ENCODE data around the gene GJB2. TPM values are rescaled to one million over a fixed set of nuclear protein-coding genes. Genes with fewer than 3 reads are reported as not detected.

The GJB2 gene
- total RNA-seq, 1 donor from 2014 or later = not detected

- Histone ChIP-seq H3K27ac (replicated peaks) (no peak overlapping the region), H3K9me3 (replicated peaks) (no peaks in the 10 kb centered on the region), H3K4me1 (peaks cover 29% of the 10 kb centered on the region), H3K4me3 (peak overlapping the region; percentile 75), H3K27me3 (ENCODE audit: low read depth) (peaks cover 69% of the 10 kb centered on the region), H3K36me3 (no peaks in the 10 kb centered on the region)
- TF ChIP-seq CTCF (IDR thresholded peaks at IDR 0.05; ENCODE audit: borderline replicate concordance) = no peak
- intact Hi-C loops (cut with micrococcal nuclease) = no loop called here
- DNase-seq = no peak
Observed at GRCh38 chr13:20192158-20192835, 441 bp downstream of the GJB2 start.

- no peak for DNase-seq
- Histone ChIP-seq H3K4me3 (peak overlapping the region; percentile 75), H3K4me1 (peaks cover 29% of the 10 kb centered on the region), H3K27me3 (ENCODE audit: low read depth) (peaks cover 70% of the 10 kb centered on the region), H3K27ac (replicated peaks) (no peak overlapping the region), H3K36me3 (no peaks in the 10 kb centered on the region), H3K9me3 (replicated peaks) (no peaks in the 10 kb centered on the region)
- intact Hi-C loops (cut with micrococcal nuclease) = no loop called here
- no peak for TF ChIP-seq CTCF (IDR thresholded peaks at IDR 0.05; ENCODE audit: borderline replicate concordance)
Observed at GRCh38 chr13:20191311-20192157, 1.2 kb downstream of the GJB2 start.

GRCh38 chr13:20190481-20191310 lies 2.0 kb downstream of the GJB2 start:
- Histone ChIP-seq H3K4me3 (no peak overlapping the region), H3K4me1 (peaks cover 30% of the 10 kb centered on the region), H3K27ac (replicated peaks) (no peak overlapping the region), H3K36me3 (no peaks in the 10 kb centered on the region), H3K9me3 (replicated peaks) (no peaks in the 10 kb centered on the region), H3K27me3 (ENCODE audit: low read depth) (peaks cover 61% of the 10 kb centered on the region)
- no peak for DNase-seq
- TF ChIP-seq CTCF (IDR thresholded peaks at IDR 0.05; ENCODE audit: borderline replicate concordance) = no peak
- intact Hi-C loops (cut with micrococcal nuclease) = no loop called here

GRCh38 chr13:20190076-20190475 lies 2.7 kb downstream of the GJB2 start:
- Histone ChIP-seq H3K27me3 (ENCODE audit: low read depth) (peaks cover 61% of the 10 kb centered on the region), H3K36me3 (no peaks in the 10 kb centered on the region), H3K4me1 (peaks cover 36% of the 10 kb centered on the region), H3K9me3 (replicated peaks) (no peaks in the 10 kb centered on the region), H3K4me3 (no peak overlapping the region), H3K27ac (replicated peaks) (no peak overlapping the region)
- no peak for DNase-seq
- no peak for TF ChIP-seq CTCF (IDR thresholded peaks at IDR 0.05; ENCODE audit: borderline replicate concordance)
- intact Hi-C loops (cut with micrococcal nuclease) = no loop called here
